HEK293 (cell line): ENCODE data around the gene NUCB1.

Experiments
- CTCF ChIA-PET: fragments of 350-600 bp; formaldehyde crosslinking; extraction: SDS; loops from one replicate; lab custom pipeline; 2021; ENCODE audit warnings: antibody characterized with exemption; lab: Yijun Ruan, JAX
- POLR2A ChIA-PET: fragments of 300-600 bp; formaldehyde crosslinking; extraction: SDS; loops from one replicate; lab custom pipeline; 2020; ENCODE audit warnings: antibody characterized with exemption, inconsistent platforms; lab: Yijun Ruan, JAX
- H3K27ac ChIP-seq: fragments of 200-500 bp; sonication (Bioruptor generic); 2 replicates; pipeline ENCODE4 v1.5.1; 2014; ENCODE audit warnings: low read depth, low read length, control low read depth, inconsistent platforms; ENCODE audit errors: extremely low read depth
- H3K36me3 ChIP-seq, 2 experiments: fragments of 200-500 bp in 1 of 2; sonication (Bioruptor generic) in 1 of 2; 1 replicate in 1 of 2; 2 replicates in 1 of 2; pipeline ENCODE4 v1.5.1; 2014 to 2017; ENCODE audit warnings: inconsistent platforms in 2 of 2, low read length in 2 of 2; ENCODE audit not compliant: control insufficient read depth in 2 of 2, insufficient read depth in 1 of 2
- H3K4me1 ChIP-seq: fragments of 200-500 bp; sonication (Bioruptor generic); 2 replicates; pipeline ENCODE4 v1.5.1; 2014; ENCODE audit warnings: mild to moderate bottlenecking, low read length, inconsistent platforms; ENCODE audit not compliant: control insufficient read depth, insufficient read depth
- H3K4me3 ChIP-seq: 2 replicates; pipeline ENCODE4 v1.5.1; 2011; ENCODE audit warnings: low read depth, mild to moderate bottlenecking, control low read depth, low read length, moderate library complexity
- H3K9me3 ChIP-seq: fragments of 200-500 bp; sonication (Bioruptor generic); 2 replicates; pipeline ENCODE4 v1.5.1; 2014; ENCODE audit warnings: low read depth, low read length, inconsistent platforms; ENCODE audit not compliant: control insufficient read depth, insufficient read depth
- FEZF1 ChIP-seq: fragments of 450-650 bp; formaldehyde crosslinking; IDR thresholded peaks from 2 replicates; pipeline ENCODE4 v1.5.1; 2016; ENCODE audit warnings: missing biosample characterization, missing genetic modification characterization
- HOXC10 ChIP-seq: sonication (generic); formaldehyde crosslinking; IDR thresholded peaks from 2 replicates; pipeline ENCODE4 v1.8.1; 2023; ENCODE audit warnings: mild to moderate bottlenecking, missing genetic modification reagents
- PRDM1 ChIP-seq: fragments of 450-650 bp; formaldehyde crosslinking; IDR thresholded peaks from 2 replicates; pipeline ENCODE4; 2016; ENCODE audit warnings: missing biosample characterization, missing genetic modification characterization
- PRDM10 ChIP-seq: fragments of 450-650 bp; formaldehyde crosslinking; IDR thresholded peaks from 2 replicates; pipeline ENCODE4 v1.5.1; 2016; ENCODE audit warnings: missing biosample characterization, missing genetic modification characterization
- SCRT1 ChIP-seq: fragments of 450-650 bp; formaldehyde crosslinking; IDR thresholded peaks from 2 replicates; pipeline ENCODE4 v1.5.1; 2016; ENCODE audit warnings: missing biosample characterization, missing genetic modification characterization, borderline replicate concordance
- SETDB1 ChIP-seq: IDR thresholded peaks from one replicate; pipeline ENCODE4 v1.6.1; 2017; ENCODE audit warnings: mild to moderate bottlenecking, low read length, moderate library complexity, mixed read lengths; ENCODE audit not compliant: insufficient read length
- ZBTB20 ChIP-seq: fragments of 450-650 bp; formaldehyde crosslinking; IDR thresholded peaks from 2 replicates; pipeline ENCODE4 v1.5.1; 2016; ENCODE audit warnings: missing biosample characterization, missing genetic modification characterization
- ZNF138 ChIP-seq: fragments of 450-650 bp; formaldehyde crosslinking; IDR thresholded peaks from 2 replicates; pipeline ENCODE4 v1.5.1; 2016; ENCODE audit warnings: missing biosample characterization, missing genetic modification characterization, borderline replicate concordance
- ZNF157 ChIP-seq: fragments of 450-650 bp; formaldehyde crosslinking; IDR thresholded peaks from 2 replicates; pipeline ENCODE4 v1.5.1; 2016; ENCODE audit warnings: missing biosample characterization, missing genetic modification characterization
- ZNF274 ChIP-seq, 2 experiments: fragments of 200-500 bp in 1 of 2; fragments of 450-650 bp in 1 of 2; sonication (Bioruptor generic) in 1 of 2; formaldehyde crosslinking in 1 of 2; IDR thresholded peaks; 2 replicates each; pipeline versions ENCODE4 v1.5.1 to v1.6.1; 2014 to 2016; ENCODE audit warnings: borderline replicate concordance in 1 of 2, inconsistent platforms in 1 of 2, low read length in 1 of 2, missing biosample characterization in 1 of 2, missing genetic modification characterization in 1 of 2
- ZNF280D ChIP-seq: fragments of 450-650 bp; formaldehyde crosslinking; IDR thresholded peaks from 2 replicates; pipeline ENCODE4 v1.5.1; 2016; ENCODE audit warnings: missing biosample characterization, missing genetic modification characterization
- ZNF76 ChIP-seq: fragments of 450-650 bp; formaldehyde crosslinking; IDR thresholded peaks from 2 replicates; pipeline ENCODE4; 2016; ENCODE audit warnings: low read depth, missing biosample characterization, missing genetic modification characterization, borderline replicate concordance
- TF ChIP-seq, protein P1 (sequence below): fragments of 450-650 bp; formaldehyde crosslinking; IDR thresholded peaks from 2 replicates; pipeline ENCODE4 v1.5.1; 2017; ENCODE audit warnings: missing biosample characterization, missing genetic modification characterization
- TF ChIP-seq, protein P2 (sequence below): fragments of 450-650 bp; formaldehyde crosslinking; IDR thresholded peaks from 2 replicates; pipeline ENCODE4 v1.5.1; 2017; ENCODE audit warnings: missing biosample characterization, missing genetic modification characterization

Gene NUCB1

GRCh38 chr19:48965806-48966540 is 65.9 kb downstream of the NUCB1 start (continued):
- TF ChIP-seq, protein P1, sequence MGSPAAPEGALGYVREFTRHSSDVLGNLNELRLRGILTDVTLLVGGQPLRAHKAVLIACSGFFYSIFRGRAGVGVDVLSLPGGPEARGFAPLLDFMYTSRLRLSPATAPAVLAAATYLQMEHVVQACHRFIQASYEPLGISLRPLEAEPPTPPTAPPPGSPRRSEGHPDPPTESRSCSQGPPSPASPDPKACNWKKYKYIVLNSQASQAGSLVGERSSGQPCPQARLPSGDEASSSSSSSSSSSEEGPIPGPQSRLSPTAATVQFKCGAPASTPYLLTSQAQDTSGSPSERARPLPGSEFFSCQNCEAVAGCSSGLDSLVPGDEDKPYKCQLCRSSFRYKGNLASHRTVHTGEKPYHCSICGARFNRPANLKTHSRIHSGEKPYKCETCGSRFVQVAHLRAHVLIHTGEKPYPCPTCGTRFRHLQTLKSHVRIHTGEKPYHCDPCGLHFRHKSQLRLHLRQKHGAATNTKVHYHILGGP (tag by site-specific recombination): no peak
- no peak for TF ChIP-seq HOXC10 (CRISPR knock-in tag)
- TF ChIP-seq ZNF76 (tag by site-specific recombination): peak; percentile 99

GRCh38 chr19:48966541-48967345 is 66.6 kb downstream of the NUCB1 start:
- Histone ChIP-seq H3K4me3 (no peak overlapping the region), H3K36me3 (peaks cover 9 to 51% of the 10 kb centered on the region in 2 experiments; a peak in 2 of 3 replicates), H3K27ac (no peak overlapping the region; the same call in 1 of the 2 replicates)
- TF ChIP-seq ZNF138 (tag by site-specific recombination) (no peak), FEZF1 (tag by site-specific recombination) (no peak), ZNF280D (tag by site-specific recombination) (no peak), PRDM1 (peak; percentile 59), ZNF274 (IDR thresholded peaks at IDR 0.05; ENCODE audit: low read length) (no peak), ZNF274 (tag by site-specific recombination; IDR thresholded peaks at IDR 0.05; ENCODE audit: borderline replicate concordance) (no peak), ZNF157 (tag by site-specific recombination) (no peak), SETDB1 (no peak)
- TF ChIP-seq, all 188 proteins: peak for 1
- POLR2A ChIA-PET: interaction anchor here (0.6 to 4.2 kb wide), 10 partner anchors 11 to 321 kb away, joined by 3 to 34 read pairs (median 4); partner anchors contain the start of genes BAX, GYS1, PPP1R15A and RUVBL2
- CTCF ChIA-PET: interaction anchor here (0.6 to 1.8 kb wide), 12 partner anchors 11 to 541 kb away, joined by 3 to 7 read pairs (median 5); partner anchors contain the start of genes GYS1 and RUVBL2
- Histone ChIP-seq H3K9me3 (no peaks in the 10 kb centered on the region), H3K4me1 (peaks cover 20% of the 10 kb centered on the region)

GRCh38 chr19:48967346-48968178 is 67.5 kb downstream of the NUCB1 start:
- H3K4me1 ChIP-seq: peaks cover 20% of the 10 kb centered on the region
- TF ChIP-seq, protein P2, sequence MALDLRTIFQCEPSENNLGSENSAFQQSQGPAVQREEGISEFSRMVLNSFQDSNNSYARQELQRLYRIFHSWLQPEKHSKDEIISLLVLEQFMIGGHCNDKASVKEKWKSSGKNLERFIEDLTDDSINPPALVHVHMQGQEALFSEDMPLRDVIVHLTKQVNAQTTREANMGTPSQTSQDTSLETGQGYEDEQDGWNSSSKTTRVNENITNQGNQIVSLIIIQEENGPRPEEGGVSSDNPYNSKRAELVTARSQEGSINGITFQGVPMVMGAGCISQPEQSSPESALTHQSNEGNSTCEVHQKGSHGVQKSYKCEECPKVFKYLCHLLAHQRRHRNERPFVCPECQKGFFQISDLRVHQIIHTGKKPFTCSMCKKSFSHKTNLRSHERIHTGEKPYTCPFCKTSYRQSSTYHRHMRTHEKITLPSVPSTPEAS (tag by site-specific recombination): no peak
- 0 out of 2 replicates have a peak, but pooled peaks have one; percentile 11 for TF ChIP-seq PRDM10 (tag by site-specific recombination)
- TF ChIP-seq ZBTB20 (tag by site-specific recombination): no peak
- no peak for TF ChIP-seq SCRT1
- no peak overlapping the region for H3K27ac ChIP-seq
- POLR2A ChIA-PET: interaction anchor here (1.0 to 4.2 kb wide), 7 partner anchors 10 to 322 kb away, joined by 3 to 34 read pairs (median 4); partner anchors contain the start of genes BAX, GYS1, PPP1R15A and RUVBL2
- H3K36me3 ChIP-seq: peaks cover 10 to 51% of the 10 kb centered on the region in 2 experiments; a peak in 2 of 3 replicates
- H3K4me3 ChIP-seq: no peak overlapping the region
- CTCF ChIA-PET: interaction anchor here (0.5 to 1.8 kb wide), 9 partner anchors 26 to 749 kb away, joined by 3 to 7 read pairs (median 5); partner anchors contain the start of genes GYS1 and RUVBL2
- no peaks in the 10 kb centered on the region for H3K9me3 ChIP-seq
